Right lobe of liver (tissue), 4 donors: ENCODE measurements around the gene NUP85.

Source experiments
- CTCF ChIP-seq, 4 donors: fragments of 200-600 bp in 3 of 4; fragments of 450-650 bp in 1 of 4; IDR thresholded peaks; one replicate each; pipeline versions ENCODE4 v1.5.1 to v1.8.0; 2016 to 2022; ENCODE audit warnings: antibody characterized with exemption in 4 of 4, mild to moderate bottlenecking in 2 of 4
- POLR2A ChIP-seq: fragments of 450-650 bp; IDR thresholded peaks from one replicate; pipeline ENCODE4 v1.6.1; 2017; ENCODE audit warnings: antibody characterized with exemption, mild to moderate bottlenecking
- donor health status: DM: no; HTN: no; CAD: no.
- donor health status: DM: no; HTN: no; CAD: no.
- donor health status: DM: no; HTN: yes; CAD: no.

GRCh38 chr17:75231741-75232464 lies 26.4 kb downstream of the NUP85 start:
- TF ChIP-seq CTCF (IDR thresholded peaks at IDR 0.05) (no peak), POLR2A (no peak)
